Measurements from ENCODE around the gene C22orf39. TPM values are rescaled to one million over a fixed set of nuclear protein-coding genes. Genes with fewer than 3 reads are reported as not detected.

Gene C22orf39
- total RNA-seq, 1 donor from 2014 or later: 36.4 TPM

DNA sequence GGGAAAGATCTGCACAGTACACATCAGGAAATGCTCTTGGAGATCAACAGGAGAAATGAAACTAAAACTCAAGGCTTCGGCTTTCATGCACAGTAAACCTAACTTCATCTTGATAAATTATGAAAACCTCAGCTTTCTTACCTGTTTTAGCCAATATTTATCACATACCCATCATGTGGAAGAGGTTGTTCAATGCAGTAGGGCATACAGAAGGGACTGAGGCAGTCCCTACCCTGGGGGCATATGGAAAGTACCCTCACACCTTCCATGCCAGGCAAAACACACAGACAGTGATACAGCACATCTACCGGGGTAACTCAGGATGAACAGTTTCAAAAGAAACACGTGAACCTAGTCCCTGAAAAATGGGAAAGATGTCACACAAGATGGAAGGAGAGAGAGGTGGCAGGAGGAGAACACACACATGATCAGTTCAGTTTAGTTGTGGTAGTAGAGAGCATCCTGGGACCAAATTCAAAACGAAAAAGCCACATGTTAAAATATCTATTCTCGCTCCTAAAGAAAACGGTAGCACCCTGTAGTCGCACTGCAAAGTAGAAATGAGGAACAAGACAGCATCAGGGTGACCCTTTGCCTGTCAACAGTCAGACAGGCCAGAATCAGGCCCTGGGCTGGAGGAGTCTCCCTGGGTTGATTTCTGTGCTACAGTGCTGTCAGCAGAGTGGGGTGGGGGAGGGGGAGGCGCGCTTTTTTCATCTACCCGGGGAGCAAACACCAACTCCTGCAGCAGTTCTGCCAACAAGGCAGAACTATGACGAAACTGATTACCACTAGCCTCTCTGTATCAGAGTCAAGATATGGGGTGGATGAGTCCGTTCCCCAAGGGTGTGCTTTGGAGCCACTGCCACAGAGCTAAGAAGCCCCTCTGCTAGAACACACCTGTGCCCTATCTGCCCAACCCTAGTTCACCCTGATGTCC is 17.3 kb downstream of the C22orf39 start:
- Histone ChIP-seq H3K36me3 (peaks cover 11% of the 10 kb centered on the region), H3K27me3 (ENCODE audit: low read depth) (no peaks in the 10 kb centered on the region), H3K9me3 (no peaks in the 10 kb centered on the region), H3K27ac (peak overlapping the region; percentile 98), H3K4me3 (peak overlapping the region; percentile 69), H3K4me1 (peaks cover 55% of the 10 kb centered on the region)
- DNase-seq: peak; percentile 55
- intact Hi-C loops (cut with DNase I): no loop called here
- no peak for ATAC-seq
- TF ChIP-seq, protein P1, sequence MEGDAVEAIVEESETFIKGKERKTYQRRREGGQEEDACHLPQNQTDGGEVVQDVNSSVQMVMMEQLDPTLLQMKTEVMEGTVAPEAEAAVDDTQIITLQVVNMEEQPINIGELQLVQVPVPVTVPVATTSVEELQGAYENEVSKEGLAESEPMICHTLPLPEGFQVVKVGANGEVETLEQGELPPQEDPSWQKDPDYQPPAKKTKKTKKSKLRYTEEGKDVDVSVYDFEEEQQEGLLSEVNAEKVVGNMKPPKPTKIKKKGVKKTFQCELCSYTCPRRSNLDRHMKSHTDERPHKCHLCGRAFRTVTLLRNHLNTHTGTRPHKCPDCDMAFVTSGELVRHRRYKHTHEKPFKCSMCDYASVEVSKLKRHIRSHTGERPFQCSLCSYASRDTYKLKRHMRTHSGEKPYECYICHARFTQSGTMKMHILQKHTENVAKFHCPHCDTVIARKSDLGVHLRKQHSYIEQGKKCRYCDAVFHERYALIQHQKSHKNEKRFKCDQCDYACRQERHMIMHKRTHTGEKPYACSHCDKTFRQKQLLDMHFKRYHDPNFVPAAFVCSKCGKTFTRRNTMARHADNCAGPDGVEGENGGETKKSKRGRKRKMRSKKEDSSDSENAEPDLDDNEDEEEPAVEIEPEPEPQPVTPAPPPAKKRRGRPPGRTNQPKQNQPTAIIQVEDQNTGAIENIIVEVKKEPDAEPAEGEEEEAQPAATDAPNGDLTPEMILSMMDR (IDR thresholded peaks at IDR 0.05): no peak

DNA sequence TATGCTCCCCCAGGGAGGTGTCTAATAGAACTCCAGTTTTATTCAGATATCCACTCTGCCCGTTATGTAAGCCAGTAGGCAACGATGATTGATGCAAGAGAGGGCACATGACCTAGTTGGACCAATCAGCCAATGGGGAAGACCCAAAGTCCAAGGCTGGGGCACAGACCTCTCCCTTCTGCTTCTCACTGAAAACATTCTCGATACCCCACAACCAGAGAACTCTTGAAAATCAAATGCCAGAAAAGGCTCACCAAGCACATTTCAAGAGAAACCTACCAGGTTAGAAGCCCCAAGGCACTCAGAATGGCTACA is 23.4 kb downstream of the C22orf39 start:
- H3K4me3 ChIP-seq: no peak overlapping the region
- no peak for ATAC-seq
- H3K9me3 ChIP-seq: no peaks in the 10 kb centered on the region
- DNase-seq: no peak
- H3K27ac ChIP-seq: no peak overlapping the region
- TF ChIP-seq, protein P1 (IDR thresholded peaks at IDR 0.05): no peak
- intact Hi-C loops (cut with DNase I): no loop called here
- peaks cover 38% of the 10 kb centered on the region for H3K4me1 ChIP-seq
- H3K27me3 ChIP-seq (ENCODE audit: low read depth): no peaks in the 10 kb centered on the region
- H3K36me3 ChIP-seq: peaks cover 5% of the 10 kb centered on the region

DNA sequence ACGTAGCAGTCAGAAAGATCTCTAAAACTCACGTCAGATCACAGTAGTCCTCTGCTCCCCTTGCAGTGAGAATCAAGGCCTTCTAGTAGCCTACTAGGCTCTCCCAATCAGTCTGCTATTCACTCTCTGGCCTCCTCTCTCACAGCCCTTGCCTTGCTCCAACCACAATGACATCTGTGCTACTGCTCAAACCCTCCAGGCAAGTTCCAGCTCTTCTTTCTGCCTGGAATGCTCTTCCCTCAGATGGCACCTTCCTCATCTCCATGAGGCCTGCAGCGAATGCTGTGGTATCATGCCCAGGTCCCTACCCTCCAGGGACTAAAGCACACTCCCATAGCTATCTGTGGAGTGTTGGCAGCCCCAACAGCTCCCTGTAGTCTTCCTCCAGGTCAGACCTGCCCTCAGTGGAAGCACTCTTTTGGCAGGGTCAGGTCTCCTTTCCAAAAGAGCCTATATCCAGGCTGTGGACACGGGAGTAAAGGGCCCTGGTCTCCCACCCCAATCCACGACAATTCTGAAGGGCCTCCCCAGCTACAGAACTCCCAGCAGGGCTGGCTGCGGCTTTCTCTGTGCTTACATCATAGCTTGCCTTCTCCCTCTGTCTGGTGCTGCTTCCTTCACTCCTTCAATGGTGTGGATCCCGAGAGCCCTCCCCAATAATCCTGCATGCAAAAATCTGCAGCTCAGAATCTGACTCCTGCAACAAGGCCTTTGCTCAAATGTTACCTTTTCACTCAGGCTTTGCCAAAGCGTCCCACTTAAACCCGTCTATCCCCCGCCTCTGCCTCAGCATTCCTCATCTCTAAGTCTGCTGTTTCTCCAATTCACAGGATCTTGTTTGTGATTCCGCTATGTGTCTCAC is 24.8 kb downstream of the C22orf39 start:
- TF ChIP-seq, protein P1 (IDR thresholded peaks at IDR 0.05): no peak
- no peaks in the 10 kb centered on the region for H3K27me3 ChIP-seq (ENCODE audit: low read depth)
- DNase-seq (no peak), ATAC-seq (no peak)
- no peak overlapping the region for H3K4me3 ChIP-seq
- no peaks in the 10 kb centered on the region for H3K9me3 ChIP-seq
- no peak overlapping the region for H3K27ac ChIP-seq
- intact Hi-C loops (cut with DNase I): no loop called here
- peaks cover 26% of the 10 kb centered on the region for H3K4me1 ChIP-seq
- H3K36me3 ChIP-seq: peaks cover 5% of the 10 kb centered on the region

DNA sequence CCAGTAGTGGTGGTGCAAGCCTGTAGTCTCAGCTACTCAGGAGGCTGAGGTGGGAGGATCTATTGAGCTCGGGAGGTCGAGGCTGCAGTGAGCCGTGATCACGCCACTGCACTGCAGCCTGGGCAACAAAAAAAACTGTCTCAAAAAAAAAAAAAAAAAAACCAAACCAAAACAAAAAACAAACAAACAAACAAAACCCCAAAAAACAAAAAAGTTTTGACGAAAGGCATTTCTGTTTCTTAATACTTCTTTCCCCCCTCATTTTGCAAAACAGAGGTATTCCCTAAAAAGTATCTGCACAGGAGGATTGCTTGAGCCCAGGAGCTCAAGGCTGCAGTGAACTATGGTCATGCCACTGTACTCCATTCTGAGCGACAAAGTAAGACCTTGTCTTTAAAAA is 27.2 kb downstream of the C22orf39 start:
- ATAC-seq (no peak), DNase-seq (no peak)
- Histone ChIP-seq H3K9me3 (no peaks in the 10 kb centered on the region), H3K27me3 (ENCODE audit: low read depth) (no peaks in the 10 kb centered on the region), H3K4me3 (no peak overlapping the region), H3K36me3 (peaks cover 5% of the 10 kb centered on the region), H3K4me1 (peaks cover 9% of the 10 kb centered on the region), H3K27ac (no peak overlapping the region)
- intact Hi-C loops (cut with DNase I): no loop called here
- TF ChIP-seq, protein P1 (IDR thresholded peaks at IDR 0.05): no peak

DNA sequence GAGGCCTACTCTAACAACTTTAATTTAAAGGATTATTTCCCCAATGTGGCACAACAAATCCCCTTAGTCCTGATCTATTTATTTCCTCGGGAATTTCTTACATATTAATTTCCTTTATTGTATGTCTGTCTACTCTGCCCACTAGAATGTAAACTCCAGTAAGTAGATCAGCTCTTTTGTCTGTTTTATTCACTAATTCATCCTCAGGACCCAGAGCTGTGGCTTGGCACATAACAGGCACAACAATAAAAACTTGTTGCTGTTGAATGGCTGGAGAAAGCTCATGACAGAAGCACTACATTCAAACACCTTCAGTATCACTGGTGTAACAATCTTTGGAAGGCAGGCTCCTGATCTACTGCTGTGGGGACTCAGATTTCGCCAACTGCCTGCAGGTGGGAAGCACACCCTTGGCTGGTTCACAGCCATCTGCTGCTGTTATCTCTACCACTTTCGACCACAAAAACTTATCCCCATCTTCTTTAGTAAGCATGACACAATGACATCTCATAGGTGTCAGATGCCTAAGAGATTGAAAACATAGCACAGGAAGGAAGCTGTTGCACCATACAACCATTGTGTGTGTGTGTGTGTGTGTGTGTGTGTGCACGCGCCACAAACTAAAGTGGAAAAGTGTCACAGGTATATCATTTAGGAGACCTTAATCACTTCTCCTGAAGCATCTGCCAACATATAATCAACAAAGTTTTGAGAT is 27.9 kb downstream of the C22orf39 start:
- Histone ChIP-seq H3K27ac (no peak overlapping the region), H3K9me3 (no peaks in the 10 kb centered on the region), H3K4me3 (no peak overlapping the region), H3K27me3 (ENCODE audit: low read depth) (no peaks in the 10 kb centered on the region), H3K4me1 (peaks cover 9% of the 10 kb centered on the region), H3K36me3 (no peaks in the 10 kb centered on the region)
- intact Hi-C loops (cut with DNase I): no loop called here
- DNase-seq: no peak
- TF ChIP-seq, protein P1 (IDR thresholded peaks at IDR 0.05): no peak
- ATAC-seq: peak; percentile 44 to 65

Measured in lower lobe of right lung (tissue), 2 donors.